Muscle layer of colon (tissue), 2 donors: ENCODE data around the gene COL13A1.

Source experiments
- H3K27ac ChIP-seq: one replicate; pipeline ENCODE4 v1.7.0; 2013; ENCODE audit warnings: low read depth, mild to moderate bottlenecking, low read length, moderate library complexity
- H3K27me3 ChIP-seq, 2 donors: one replicate each; pipeline ENCODE4 v1.7.0; 2013; ENCODE audit warnings: low read length in 2 of 2, mild to moderate bottlenecking in 2 of 2; ENCODE audit not compliant: insufficient read depth in 2 of 2, control insufficient read depth in 1 of 2
- H3K36me3 ChIP-seq: one replicate; pipeline ENCODE4 v1.7.0; 2013; ENCODE audit warnings: mild to moderate bottlenecking, low read length; ENCODE audit not compliant: insufficient read depth
- H3K4me1 ChIP-seq: one replicate; pipeline ENCODE4 v1.7.0; 2013; ENCODE audit warnings: mild to moderate bottlenecking, low read length; ENCODE audit not compliant: insufficient read depth
- H3K4me3 ChIP-seq, 2 donors: one replicate each; pipeline ENCODE4 v1.7.0; 2013; ENCODE audit warnings: low read length in 2 of 2, low read depth in 1 of 2, mild to moderate bottlenecking in 1 of 2, moderate library complexity in 1 of 2
- H3K9ac ChIP-seq: one replicate; pipeline ENCODE4 v1.7.0; 2013; ENCODE audit warnings: low read length
- H3K9me3 ChIP-seq: one replicate; pipeline ENCODE4 v1.7.0; 2013; ENCODE audit warnings: mild to moderate bottlenecking, low read length
- donor health status: abdominal sarcoma.
- donor health status: Adenocarcinoma of cecum.

COL13A1 gene

GRCh38 chr10:69825604-69826003 is 23.9 kb downstream of the COL13A1 start:
- H3K27ac ChIP-seq: no peak overlapping the region
- H3K36me3 ChIP-seq: no peaks in the 10 kb centered on the region
- no peak overlapping the region for H3K4me3 ChIP-seq
- no peak overlapping the region for H3K9ac ChIP-seq
- no peaks in the 10 kb centered on the region for H3K27me3 ChIP-seq
- no peaks in the 10 kb centered on the region for H3K4me1 ChIP-seq
- H3K9me3 ChIP-seq: no peaks in the 10 kb centered on the region

GRCh38 chr10:69826094-69826493 is 24.4 kb downstream of the COL13A1 start:
- Histone ChIP-seq H3K4me1 (no peaks in the 10 kb centered on the region), H3K27me3 (no peaks in the 10 kb centered on the region), H3K36me3 (no peaks in the 10 kb centered on the region), H3K4me3 (no peak overlapping the region), H3K9ac (no peak overlapping the region), H3K27ac (no peak overlapping the region), H3K9me3 (no peaks in the 10 kb centered on the region)

GRCh38 chr10:69826789-69827554 is 25.3 kb downstream of the COL13A1 start:
- no peaks in the 10 kb centered on the region for H3K27me3 ChIP-seq
- H3K4me3 ChIP-seq: no peak overlapping the region
- H3K36me3 ChIP-seq: no peaks in the 10 kb centered on the region
- H3K4me1 ChIP-seq: no peaks in the 10 kb centered on the region
- no peaks in the 10 kb centered on the region for H3K9me3 ChIP-seq
- no peak overlapping the region for H3K9ac ChIP-seq
- no peak overlapping the region for H3K27ac ChIP-seq

GRCh38 chr10:69828144-69828870 is 26.6 kb downstream of the COL13A1 start:
- H3K4me1 ChIP-seq: no peaks in the 10 kb centered on the region
- H3K9me3 ChIP-seq: no peaks in the 10 kb centered on the region
- no peak overlapping the region for H3K27ac ChIP-seq
- H3K4me3 ChIP-seq: no peak overlapping the region
- H3K27me3 ChIP-seq: no peaks in the 10 kb centered on the region
- no peak overlapping the region for H3K9ac ChIP-seq
- no peaks in the 10 kb centered on the region for H3K36me3 ChIP-seq

- Histone ChIP-seq H3K36me3 (no peaks in the 10 kb centered on the region), H3K27me3 (no peaks in the 10 kb centered on the region), H3K9me3 (no peaks in the 10 kb centered on the region), H3K4me1 (no peaks in the 10 kb centered on the region), H3K27ac (no peak overlapping the region), H3K4me3 (no peak overlapping the region), H3K9ac (no peak overlapping the region)
These were observed 28.1 kb downstream of the COL13A1 start for GRCh38 chr10:69829775-69830174.

- Histone ChIP-seq H3K9me3 (no peaks in the 10 kb centered on the region), H3K4me3 (no peak overlapping the region), H3K27ac (no peak overlapping the region), H3K36me3 (no peaks in the 10 kb centered on the region), H3K4me1 (no peaks in the 10 kb centered on the region), H3K27me3 (no peaks in the 10 kb centered on the region), H3K9ac (no peak overlapping the region)
These were observed 29.6 kb downstream of the COL13A1 start for GRCh38 chr10:69831231-69831855.

- H3K36me3 ChIP-seq: no peaks in the 10 kb centered on the region
- no peak overlapping the region for H3K4me3 ChIP-seq
- no peaks in the 10 kb centered on the region for H3K9me3 ChIP-seq
- H3K9ac ChIP-seq: no peak overlapping the region
- H3K27me3 ChIP-seq: no peaks in the 10 kb centered on the region
- peaks cover 4% of the 10 kb centered on the region for H3K4me1 ChIP-seq
- H3K27ac ChIP-seq: no peak overlapping the region
These were observed 33.5 kb downstream of the COL13A1 start for GRCh38 chr10:69835233-69835632.

- H3K4me3 ChIP-seq: no peak overlapping the region
- H3K27me3 ChIP-seq: no peaks in the 10 kb centered on the region
- no peak overlapping the region for H3K27ac ChIP-seq
- no peaks in the 10 kb centered on the region for H3K9me3 ChIP-seq
- no peaks in the 10 kb centered on the region for H3K36me3 ChIP-seq
- H3K9ac ChIP-seq: no peak overlapping the region
- H3K4me1 ChIP-seq: peaks cover 4% of the 10 kb centered on the region
These were observed 34.4 kb downstream of the COL13A1 start for GRCh38 chr10:69835875-69836730.

GRCh38 chr10:69836731-69837030 is 35.0 kb downstream of the COL13A1 start:
- Histone ChIP-seq H3K27ac (no peak overlapping the region), H3K9me3 (no peaks in the 10 kb centered on the region), H3K4me1 (peaks cover 4% of the 10 kb centered on the region), H3K27me3 (no peaks in the 10 kb centered on the region), H3K4me3 (no peak overlapping the region), H3K9ac (no peak overlapping the region), H3K36me3 (no peaks in the 10 kb centered on the region)

- no peak overlapping the region for H3K4me3 ChIP-seq
- peaks cover 5% of the 10 kb centered on the region for H3K4me1 ChIP-seq
- no peaks in the 10 kb centered on the region for H3K9me3 ChIP-seq
- H3K36me3 ChIP-seq: no peaks in the 10 kb centered on the region
- H3K9ac ChIP-seq: no peak overlapping the region
- H3K27ac ChIP-seq: no peak overlapping the region
- no peaks in the 10 kb centered on the region for H3K27me3 ChIP-seq
These were observed 35.6 kb downstream of the COL13A1 start for GRCh38 chr10:69837261-69837660.

- peaks cover 14% of the 10 kb centered on the region for H3K4me1 ChIP-seq
- H3K36me3 ChIP-seq: no peaks in the 10 kb centered on the region
- H3K27ac ChIP-seq: no peak overlapping the region
- H3K9ac ChIP-seq: no peak overlapping the region
- no peaks in the 10 kb centered on the region for H3K27me3 ChIP-seq
- no peaks in the 10 kb centered on the region for H3K9me3 ChIP-seq
- H3K4me3 ChIP-seq: no peak overlapping the region
These were observed 36.7 kb downstream of the COL13A1 start for GRCh38 chr10:69838418-69838817.
